NCI-H146 treated with DMSO at 0.1 percent for 48 hours (cell line): ENCODE data around the gene RAB34.

ENCODE experiments used
- DNase-seq: peaks from one replicate; lab custom pipeline; 2025; ENCODE audit not compliant: unreplicated experiment; lab: John Stamatoyannopoulos, UW

Gene RAB34

GRCh38 chr17:28717578-28718332 is at the start of gene RAB34:
Gene RAB34 (minus strand): TSS chr17:28717868. CDS start chr17:28717266, 602 bp downstream.
- DNase-seq = peak; percentile 42

GRCh38 chr17:28765038-28765437 is 47.4 kb upstream of the RAB34 start:
- no peak for DNase-seq

- DNase-seq = peak; percentile 27
These were observed 46.2 kb upstream of the RAB34 start for GRCh38 chr17:28763804-28764266.

- no peak for DNase-seq
These were observed 45.6 kb upstream of the RAB34 start for GRCh38 chr17:28763137-28763799.

- DNase-seq = peak; percentile 30
These were observed 43.2 kb upstream of the RAB34 start for GRCh38 chr17:28760601-28761562.

- DNase-seq = no peak
These were observed 41.7 kb upstream of the RAB34 start for GRCh38 chr17:28759256-28759865.

- DNase-seq = no peak
These were observed 40.9 kb upstream of the RAB34 start for GRCh38 chr17:28758411-28759121.

GRCh38 chr17:28756049-28756804 is 38.6 kb upstream of the RAB34 start:
- no peak for DNase-seq

GRCh38 chr17:28755486-28755885 is 37.8 kb upstream of the RAB34 start:
- DNase-seq = no peak

- no peak for DNase-seq
These were observed 34.1 kb upstream of the RAB34 start for GRCh38 chr17:28751600-28752366.

GRCh38 chr17:28750178-28751047 is 32.7 kb upstream of the RAB34 start:
- peak; percentile 74 for DNase-seq

GRCh38 chr17:28749516-28750177 is 32.0 kb upstream of the RAB34 start:
- DNase-seq = no peak

- no peak for DNase-seq
These were observed 31.3 kb upstream of the RAB34 start for GRCh38 chr17:28748852-28749515.

GRCh38 chr17:28747801-28748750 is 30.4 kb upstream of the RAB34 start:
- no peak for DNase-seq

- no peak for DNase-seq
These were observed 29.5 kb upstream of the RAB34 start for GRCh38 chr17:28747051-28747691.
